HEK293T (cell line): ENCODE measurements around the gene USP46.

Experiments used
- FOXA1 ChIP-seq: fragments of 450-650 bp; IDR thresholded peaks from 2 replicates; pipeline ENCODE4 v1.6.1; 2016; ENCODE audit warnings: mild to moderate bottlenecking
- SP1 ChIP-seq: fragments of 450-650 bp; IDR thresholded peaks from 2 replicates; pipeline ENCODE4 v1.6.1; 2017
- ZNF384 ChIP-seq: fragments of 450-650 bp; IDR thresholded peaks from 2 replicates; pipeline ENCODE4 v1.6.1; 2016

DNA sequence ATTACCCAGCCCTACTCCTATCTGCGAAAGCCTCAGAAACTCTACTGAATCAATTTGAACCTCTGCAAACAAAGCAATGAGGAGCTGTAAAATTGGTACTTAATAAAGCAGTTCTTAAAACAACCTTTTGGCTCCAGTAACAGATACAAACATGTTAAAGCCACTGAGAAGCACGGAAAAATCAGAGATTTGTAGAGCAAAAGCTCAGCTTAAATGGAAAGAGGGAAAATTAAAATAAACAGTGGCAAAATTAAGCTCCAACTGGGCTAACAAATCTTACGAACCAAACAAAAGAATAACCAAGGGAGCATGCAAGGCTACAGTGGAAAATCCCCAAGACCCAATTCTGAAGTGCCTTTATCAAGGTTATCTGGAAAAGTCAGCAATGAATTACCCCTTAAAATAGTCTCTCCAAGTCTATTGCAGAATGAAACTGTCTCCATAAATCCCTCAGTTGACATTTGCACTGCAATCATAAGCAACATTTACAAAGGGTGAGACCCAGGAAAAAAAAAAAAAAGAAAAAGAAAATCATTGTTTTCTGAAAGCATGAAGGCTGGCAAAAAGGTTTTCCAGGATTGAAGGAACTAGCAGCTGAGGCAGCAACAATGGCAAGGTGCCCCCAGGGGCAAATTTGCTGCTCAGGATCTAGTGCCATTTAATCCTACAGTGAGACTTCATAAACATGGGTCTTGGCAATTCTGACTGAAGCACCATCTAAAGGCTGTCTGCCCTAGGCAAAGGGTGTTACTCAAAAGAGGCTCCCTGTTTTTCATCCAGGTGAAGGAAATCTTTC is 40.1 kb downstream of the USP46 start:
- TF ChIP-seq ZNF384 (no peak), SP1 (no peak), FOXA1 (no peak)
